ENCODE measurements around the gene XKR7.
"Not testable (repeated sequence)": the region's sequence is repeated elsewhere in the genome, so short reads cannot be mapped to it uniquely, and the experiment has no call there.

Gene XKR7, protein sequence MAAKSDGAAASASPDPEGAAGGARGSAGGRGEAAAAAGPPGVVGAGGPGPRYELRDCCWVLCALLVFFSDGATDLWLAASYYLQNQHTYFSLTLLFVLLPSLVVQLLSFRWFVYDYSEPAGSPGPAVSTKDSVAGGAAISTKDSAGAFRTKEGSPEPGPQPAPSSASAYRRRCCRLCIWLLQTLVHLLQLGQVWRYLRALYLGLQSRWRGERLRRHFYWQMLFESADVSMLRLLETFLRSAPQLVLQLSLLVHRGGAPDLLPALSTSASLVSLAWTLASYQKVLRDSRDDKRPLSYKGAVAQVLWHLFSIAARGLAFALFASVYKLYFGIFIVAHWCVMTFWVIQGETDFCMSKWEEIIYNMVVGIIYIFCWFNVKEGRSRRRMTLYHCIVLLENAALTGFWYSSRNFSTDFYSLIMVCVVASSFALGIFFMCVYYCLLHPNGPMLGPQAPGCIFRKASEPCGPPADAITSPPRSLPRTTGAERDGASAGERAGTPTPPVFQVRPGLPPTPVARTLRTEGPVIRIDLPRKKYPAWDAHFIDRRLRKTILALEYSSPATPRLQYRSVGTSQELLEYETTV

GRCh38 chr20:31967830-31968249 is at the start of gene XKR7:
Gene XKR7, plus strand, starts transcription at chr20:31968151. Its CDS starts 25 bp downstream, at chr20:31968176.
- intact Hi-C loops (cut with DNase I), result no loop called here
- peak in 28 of 42 donors; percentile 11 to 60 (median 32) for DNase-seq

- DNase-seq, result no peak
- intact Hi-C loops (cut with DNase I), result no loop called here
Measured at GRCh38 chr20:31918466-31919105, 49.4 kb upstream of the XKR7 start.

DNA sequence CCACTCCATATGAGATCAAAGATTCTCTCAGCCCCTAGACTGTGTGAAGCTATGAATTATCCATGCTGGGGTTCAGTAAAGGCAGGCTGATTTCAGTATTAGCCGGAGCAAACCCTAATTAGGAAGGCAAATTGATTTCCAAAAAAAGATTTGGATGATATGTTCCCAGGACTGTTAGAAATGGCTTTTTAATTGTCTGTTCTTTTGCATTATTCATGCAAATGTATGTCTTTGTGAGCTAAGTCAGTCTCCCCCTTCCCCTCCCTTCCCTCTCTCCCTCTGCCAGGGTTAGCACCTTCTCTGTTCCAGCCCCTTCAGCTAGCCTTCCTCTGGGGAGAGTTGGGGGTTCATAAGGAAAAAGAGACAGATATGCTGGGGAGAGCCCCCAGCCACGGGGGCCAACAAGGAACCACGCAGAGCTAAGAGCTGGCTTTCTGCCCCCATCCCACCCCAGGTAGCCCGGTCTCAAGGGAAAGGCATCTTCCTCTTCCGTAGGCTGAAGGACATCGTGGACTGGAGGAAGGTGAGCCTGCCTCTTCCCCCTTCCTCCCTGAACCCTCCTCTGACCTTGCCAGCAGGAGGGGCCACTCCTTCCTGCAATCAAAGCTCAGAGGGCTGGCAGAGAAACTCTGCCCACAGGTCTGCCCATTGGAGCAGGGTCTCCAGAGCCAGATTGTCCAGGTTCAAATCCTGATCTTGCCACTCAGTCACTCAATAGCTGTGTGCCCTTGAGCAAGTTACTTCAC is 48.4 kb upstream of the XKR7 start:
- intact Hi-C loops (cut with DNase I), result no loop called here

GRCh38 chr20:31920275-31920855 is 47.6 kb upstream of the XKR7 start:
- intact Hi-C loops (cut with DNase I), result no loop called here
- peak in 4 of 42 donors; percentile 6 to 34 (median 20) for DNase-seq

More for the DNA sequence above, 48.4 kb upstream of the XKR7 start:
- no peak for DNase-seq

- DNase-seq; intact Hi-C loops (cut with DNase I): not testable (repeated sequence)
Measured at GRCh38 chr20:31921480-31921879, 46.5 kb upstream of the XKR7 start.

GRCh38 chr20:31922181-31922580 is 45.8 kb upstream of the XKR7 start:
- DNase-seq, result no peak
- intact Hi-C loops (cut with DNase I), result no loop called here

DNA sequence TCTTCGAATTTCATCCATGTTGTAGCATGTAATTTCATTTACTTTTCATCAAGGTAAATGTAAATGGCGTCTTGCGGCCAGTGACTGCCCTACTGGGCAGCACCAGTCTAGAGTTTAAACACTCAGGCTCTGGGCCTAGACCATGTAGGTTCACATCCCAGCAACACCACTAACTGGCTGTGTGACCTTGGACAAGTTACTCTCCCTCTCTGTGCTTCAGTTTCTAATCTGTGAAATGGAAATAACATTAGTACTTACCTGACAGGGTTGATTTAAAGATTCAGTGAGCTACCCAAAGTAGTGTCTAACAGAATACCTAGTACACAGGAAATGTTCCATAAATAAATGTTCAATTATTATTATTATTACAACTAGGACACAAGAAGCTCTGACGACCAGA is 45.4 kb upstream of the XKR7 start:
- DNase-seq, result no peak
- intact Hi-C loops (cut with DNase I), result no loop called here

DNA sequence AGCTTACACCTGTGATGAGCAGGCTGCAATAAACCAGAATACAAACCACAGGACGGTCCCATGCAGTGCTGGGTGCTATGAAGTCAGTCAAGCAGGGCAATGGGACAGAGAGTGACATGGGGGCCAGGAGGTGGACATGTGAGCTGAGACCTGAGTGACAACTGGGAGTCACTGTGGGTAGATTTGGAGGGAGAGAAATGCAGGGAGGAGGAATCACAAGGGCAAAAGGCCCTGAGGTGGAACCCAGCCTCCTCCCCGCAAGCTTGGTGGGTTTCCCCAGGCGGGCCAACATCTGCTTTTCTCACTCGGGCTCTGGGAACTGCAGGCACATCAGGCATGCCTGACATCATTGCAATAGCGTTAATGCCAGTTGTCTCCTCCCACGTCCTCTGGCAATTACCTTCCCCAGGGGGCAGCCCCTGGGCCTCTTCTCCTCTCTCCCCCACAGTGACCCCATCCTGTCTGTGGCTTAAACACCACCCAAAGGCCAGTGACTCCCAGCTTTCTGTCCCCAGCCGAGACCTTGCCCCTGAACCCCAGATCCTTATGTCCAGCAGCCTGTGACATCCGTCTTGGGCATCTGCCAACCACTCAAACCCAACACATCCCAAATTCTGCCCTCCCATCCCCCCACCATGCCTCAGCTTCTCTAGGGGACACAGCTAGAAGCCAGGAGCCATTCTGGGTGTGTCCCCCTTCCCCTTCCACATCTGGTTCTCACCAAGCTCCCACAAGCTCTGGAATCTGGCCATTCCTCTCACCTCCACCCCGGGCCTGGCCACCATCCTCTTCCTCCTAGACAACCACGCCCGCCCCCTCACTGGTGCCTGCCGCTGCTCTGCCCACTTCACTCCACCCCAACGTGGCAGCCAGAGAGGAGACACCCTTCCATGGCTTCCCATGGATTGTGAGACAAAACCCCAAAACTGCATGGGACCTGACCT is 44.3 kb upstream of the XKR7 start:
- no peak for DNase-seq
- intact Hi-C loops (cut with DNase I), result no loop called here

GRCh38 chr20:31924561-31924960 is 43.4 kb upstream of the XKR7 start:
- intact Hi-C loops (cut with DNase I), result no loop called here
- no peak for DNase-seq

- DNase-seq, result no peak
Measured at GRCh38 chr20:31925631-31926030, 42.3 kb upstream of the XKR7 start.

DNA sequence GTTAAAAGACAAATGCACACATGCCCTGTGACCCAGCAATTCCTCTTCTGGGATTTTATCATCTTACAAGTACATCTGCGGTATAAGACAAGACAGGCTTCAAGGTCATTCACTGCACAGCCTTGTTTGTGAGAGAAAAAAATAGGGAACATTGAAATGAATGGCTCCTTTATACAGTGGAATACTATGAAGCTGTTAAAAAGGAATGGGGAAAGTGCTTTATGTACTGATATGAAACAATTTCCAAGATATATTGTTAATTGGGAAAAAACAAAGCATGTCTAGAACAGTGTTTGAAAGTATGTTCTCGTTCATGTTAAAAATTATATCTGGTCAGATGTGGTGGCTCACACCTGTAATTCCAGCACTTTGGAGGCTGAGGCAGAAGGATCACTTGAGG is 41.5 kb upstream of the XKR7 start:
- intact Hi-C loops (cut with DNase I), result no loop called here
- DNase-seq, result no peak

More at GRCh38 chr20:31925631-31926030, 42.3 kb upstream of the XKR7 start:
- intact Hi-C loops (cut with DNase I), result no loop called here

DNA sequence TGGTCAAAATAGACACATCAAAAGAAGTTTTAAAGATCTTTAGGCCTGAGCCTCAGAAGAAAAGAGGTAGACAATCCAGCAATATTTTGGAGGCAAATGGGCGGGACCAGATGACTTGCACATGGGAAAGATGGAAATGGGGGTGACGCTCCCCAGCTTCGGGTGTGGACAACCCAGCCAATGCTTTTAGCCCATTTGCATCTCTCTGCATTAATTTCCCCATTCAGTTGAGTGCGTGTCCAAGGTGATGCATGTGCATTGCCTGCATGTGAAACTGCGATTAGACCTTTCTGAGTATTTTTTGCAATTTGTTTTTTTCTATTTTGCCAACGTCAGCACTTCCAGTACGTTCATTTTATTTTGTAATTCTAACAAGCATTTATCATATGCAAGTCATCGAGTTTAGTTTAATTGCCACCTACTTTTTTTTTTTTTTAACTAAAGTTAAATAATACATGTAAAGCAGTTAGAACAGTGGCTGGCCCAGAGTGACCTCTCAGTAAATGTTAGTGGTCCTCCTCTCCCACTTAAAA is 40.3 kb upstream of the XKR7 start:
- intact Hi-C loops (cut with DNase I), result no loop called here
- DNase-seq, result no peak

GRCh38 chr20:31929631-31930030 is 38.3 kb upstream of the XKR7 start:
- DNase-seq; intact Hi-C loops (cut with DNase I): not testable (repeated sequence)

- no peak for DNase-seq
- intact Hi-C loops (cut with DNase I), result no loop called here
Measured at GRCh38 chr20:31930779-31931178, 37.2 kb upstream of the XKR7 start.

- no peak for DNase-seq
- intact Hi-C loops (cut with DNase I), result no loop called here
Measured at GRCh38 chr20:31933698-31934097, 34.3 kb upstream of the XKR7 start.

DNA sequence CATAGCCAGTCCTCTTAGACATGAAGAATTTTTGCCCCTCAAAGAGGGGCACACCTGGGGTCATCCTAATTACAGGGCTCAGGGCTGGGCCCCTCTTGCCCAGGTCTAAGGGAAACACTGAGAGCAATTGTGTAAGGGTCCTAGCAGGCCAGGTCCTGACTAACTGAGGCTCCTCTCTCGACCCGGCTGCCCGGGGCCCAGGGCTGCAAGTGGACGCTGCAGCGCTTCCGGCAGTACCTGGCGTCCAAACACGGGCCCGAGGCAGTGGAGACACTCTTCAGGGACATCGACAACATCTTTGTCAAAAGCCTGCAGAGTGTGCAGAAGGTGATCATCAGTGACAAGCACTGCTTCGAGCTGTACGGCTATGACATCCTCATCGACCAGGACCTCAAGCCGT is 33.5 kb upstream of the XKR7 start:
- intact Hi-C loops (cut with DNase I), result no loop called here
- no peak for DNase-seq

GRCh38 chr20:31934968-31935764 is 32.8 kb upstream of the XKR7 start:
- no peak for DNase-seq
- intact Hi-C loops (cut with DNase I), result no loop called here

All from head of caudate nucleus (tissue), 42 donors.